ENCODE results near the gene IGSF8.

The IGSF8 gene

DNA sequence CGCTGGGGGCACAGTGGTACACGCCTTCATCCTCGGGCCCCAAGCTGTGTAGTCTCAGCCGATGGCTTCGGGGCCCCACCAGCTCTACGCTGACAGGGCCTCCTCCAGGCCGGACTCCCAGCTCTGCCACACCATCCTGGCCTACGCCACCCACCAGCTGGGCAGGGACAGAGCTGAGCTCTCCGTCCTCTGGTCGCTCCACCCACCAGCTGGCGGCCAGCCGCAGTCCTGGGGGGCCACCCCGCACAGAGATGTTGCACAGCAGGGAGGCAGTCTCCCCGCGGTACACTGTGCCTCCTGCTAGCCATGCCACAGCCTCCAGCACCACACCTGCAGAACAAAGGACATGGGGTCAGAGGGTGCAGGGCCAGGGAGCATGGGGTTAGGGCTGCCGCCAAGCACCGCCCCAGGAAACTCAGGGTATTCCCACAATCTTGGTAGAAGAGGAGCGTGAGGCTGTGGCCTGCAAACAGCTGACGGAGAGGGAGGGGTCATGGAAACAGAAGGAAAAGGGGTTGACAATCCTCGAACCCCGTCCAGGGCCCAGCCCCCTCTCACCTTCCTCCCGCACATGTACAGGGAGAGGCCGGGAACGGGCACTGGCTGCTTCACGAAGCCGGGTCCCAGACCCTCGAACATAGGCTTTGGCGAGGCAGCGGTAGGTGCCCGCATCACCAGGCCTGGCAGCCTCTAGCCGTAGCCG, 5.9 kb downstream of the IGSF8 start:
- H4K20me1 ChIP-seq (ENCODE audit: insufficient read depth, low read length) = no peaks in the 10 kb centered on the region
- no peaks in the 10 kb centered on the region for H3K36me3 ChIP-seq (replicated peaks; ENCODE audit: low read depth, low read length)
- no peak overlapping the region for H3K27ac ChIP-seq (ENCODE audit: low read length)
- H3K27me3 ChIP-seq (ENCODE audit: low read depth, low read length) = no peaks in the 10 kb centered on the region
- no peak overlapping the region for H2AFZ ChIP-seq (ENCODE audit: low read depth, low read length)
- peaks cover 5% of the 10 kb centered on the region for H3K4me1 ChIP-seq (ENCODE audit: low read length)
- H3K79me2 ChIP-seq (ENCODE audit: low read length) = peaks cover 3% of the 10 kb centered on the region; the same call in 1 of the 2 replicates
- no peak overlapping the region for H3K9ac ChIP-seq (ENCODE audit: low read length)
- H3K4me3 ChIP-seq (ENCODE audit: low read length) = no peak overlapping the region
- H3K4me2 ChIP-seq (ENCODE audit: low read length) = no peak overlapping the region
- H3K9me3 ChIP-seq (ENCODE audit: insufficient read depth, low read length) = no peaks in the 10 kb centered on the region
- TF ChIP-seq EZH2phosphoT487 (IDR thresholded peaks at IDR 0.05; ENCODE audit: low read depth) = no peak
- TF ChIP-seq, protein P1, sequence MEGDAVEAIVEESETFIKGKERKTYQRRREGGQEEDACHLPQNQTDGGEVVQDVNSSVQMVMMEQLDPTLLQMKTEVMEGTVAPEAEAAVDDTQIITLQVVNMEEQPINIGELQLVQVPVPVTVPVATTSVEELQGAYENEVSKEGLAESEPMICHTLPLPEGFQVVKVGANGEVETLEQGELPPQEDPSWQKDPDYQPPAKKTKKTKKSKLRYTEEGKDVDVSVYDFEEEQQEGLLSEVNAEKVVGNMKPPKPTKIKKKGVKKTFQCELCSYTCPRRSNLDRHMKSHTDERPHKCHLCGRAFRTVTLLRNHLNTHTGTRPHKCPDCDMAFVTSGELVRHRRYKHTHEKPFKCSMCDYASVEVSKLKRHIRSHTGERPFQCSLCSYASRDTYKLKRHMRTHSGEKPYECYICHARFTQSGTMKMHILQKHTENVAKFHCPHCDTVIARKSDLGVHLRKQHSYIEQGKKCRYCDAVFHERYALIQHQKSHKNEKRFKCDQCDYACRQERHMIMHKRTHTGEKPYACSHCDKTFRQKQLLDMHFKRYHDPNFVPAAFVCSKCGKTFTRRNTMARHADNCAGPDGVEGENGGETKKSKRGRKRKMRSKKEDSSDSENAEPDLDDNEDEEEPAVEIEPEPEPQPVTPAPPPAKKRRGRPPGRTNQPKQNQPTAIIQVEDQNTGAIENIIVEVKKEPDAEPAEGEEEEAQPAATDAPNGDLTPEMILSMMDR (IDR thresholded peaks at IDR 0.05; ENCODE audit: low read depth, low read length) = no peak

DNA sequence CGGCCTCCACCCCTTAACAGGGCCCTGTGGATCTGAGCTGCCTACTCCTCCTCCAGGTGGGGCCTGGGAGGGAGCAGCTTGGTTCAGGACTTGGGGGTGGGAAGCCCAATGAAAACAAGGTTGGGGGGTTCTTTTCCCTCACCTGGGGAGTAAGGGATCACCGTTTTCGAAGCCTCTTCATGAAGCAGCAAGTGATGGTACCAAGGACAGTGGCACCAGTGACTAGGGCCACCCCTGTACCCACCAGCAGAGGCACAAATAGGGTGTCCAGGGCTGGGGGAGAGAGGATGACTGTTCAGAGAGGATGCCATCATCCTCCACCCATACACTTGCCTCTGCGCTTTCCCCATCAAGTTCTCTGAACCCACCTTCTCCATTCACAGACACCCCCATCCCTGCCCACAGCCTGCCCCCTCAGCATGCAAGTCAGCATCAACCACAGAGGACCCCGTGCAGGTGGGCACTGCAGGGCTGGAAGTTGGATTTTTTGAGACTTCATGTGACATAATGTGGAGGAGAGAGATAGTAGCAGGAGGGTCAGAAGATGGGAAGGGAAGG, 6.7 kb downstream of the IGSF8 start:
- Histone ChIP-seq H3K9me3 (ENCODE audit: insufficient read depth, low read length) (no peaks in the 10 kb centered on the region), H3K9ac (ENCODE audit: low read length) (no peak overlapping the region), H3K4me1 (ENCODE audit: low read length) (no peaks in the 10 kb centered on the region), H3K79me2 (ENCODE audit: low read length) (no peaks in the 10 kb centered on the region), H3K27me3 (ENCODE audit: low read depth, low read length) (no peaks in the 10 kb centered on the region), H3K4me2 (ENCODE audit: low read length) (no peak overlapping the region), H3K4me3 (ENCODE audit: low read length) (no peak overlapping the region), H3K36me3 (replicated peaks; ENCODE audit: low read depth, low read length) (no peaks in the 10 kb centered on the region), H3K27ac (ENCODE audit: low read length) (no peak overlapping the region), H2AFZ (ENCODE audit: low read depth, low read length) (no peak overlapping the region), H4K20me1 (ENCODE audit: insufficient read depth, low read length) (no peaks in the 10 kb centered on the region)
- TF ChIP-seq EZH2phosphoT487 (IDR thresholded peaks at IDR 0.05; ENCODE audit: low read depth) = no peak
- TF ChIP-seq, protein P1 (IDR thresholded peaks at IDR 0.05; ENCODE audit: low read depth, low read length) = no peak

DNA sequence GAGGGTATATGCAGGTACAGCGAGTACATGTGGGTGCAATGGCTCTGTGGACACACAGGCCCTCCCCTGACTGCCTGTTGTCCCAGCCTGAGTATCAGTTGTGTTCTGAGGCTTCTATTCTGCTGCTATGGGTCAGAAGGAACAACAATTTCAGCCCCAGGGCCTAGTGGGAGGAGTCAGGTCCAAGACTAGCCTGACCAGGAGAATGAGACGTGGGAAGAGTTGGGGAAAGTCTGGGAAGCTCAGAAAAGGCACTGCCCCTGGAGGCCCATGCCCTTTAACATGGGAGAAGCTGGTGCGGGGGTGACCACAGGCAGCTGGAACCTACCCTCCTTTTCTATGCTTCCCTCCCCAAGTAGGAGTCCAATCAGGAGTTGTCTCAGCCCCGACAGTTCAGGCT, 7.7 kb downstream of the IGSF8 start:
- no peak overlapping the region for H2AFZ ChIP-seq (ENCODE audit: low read depth, low read length)
- no peak overlapping the region for H3K4me2 ChIP-seq (ENCODE audit: low read length)
- no peaks in the 10 kb centered on the region for H3K4me1 ChIP-seq (ENCODE audit: low read length)
- H3K27me3 ChIP-seq (ENCODE audit: low read depth, low read length) = no peaks in the 10 kb centered on the region
- H3K9me3 ChIP-seq (ENCODE audit: insufficient read depth, low read length) = no peaks in the 10 kb centered on the region
- no peaks in the 10 kb centered on the region for H3K79me2 ChIP-seq (ENCODE audit: low read length)
- H3K4me3 ChIP-seq (ENCODE audit: low read length) = no peak overlapping the region
- no peaks in the 10 kb centered on the region for H4K20me1 ChIP-seq (ENCODE audit: insufficient read depth, low read length)
- TF ChIP-seq, protein P1 (IDR thresholded peaks at IDR 0.05; ENCODE audit: low read depth, low read length) = no peak
- no peak for TF ChIP-seq EZH2phosphoT487 (IDR thresholded peaks at IDR 0.05; ENCODE audit: low read depth)
- H3K9ac ChIP-seq (ENCODE audit: low read length) = no peak overlapping the region
- no peaks in the 10 kb centered on the region for H3K36me3 ChIP-seq (replicated peaks; ENCODE audit: low read depth, low read length)
- H3K27ac ChIP-seq (ENCODE audit: low read length) = no peak overlapping the region

DNA sequence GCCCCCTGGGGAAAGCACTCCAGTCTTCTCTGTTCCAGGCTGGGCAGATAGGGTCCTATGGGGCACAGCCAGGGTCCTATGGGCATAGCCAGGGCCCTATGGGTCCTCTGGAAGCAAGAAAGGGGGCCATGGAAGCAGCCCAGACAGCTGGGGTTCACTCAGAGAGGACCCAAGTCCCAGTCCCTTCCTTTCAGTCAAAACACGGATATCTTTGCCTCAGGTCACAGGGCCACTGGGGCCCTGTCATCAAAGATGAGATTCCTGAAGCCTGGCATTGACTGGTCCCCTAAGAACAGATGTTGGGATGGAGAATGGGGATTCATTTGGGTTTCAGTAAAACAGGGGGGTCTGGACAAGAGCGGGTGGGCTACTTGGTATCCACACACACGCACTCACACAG, 8.5 kb downstream of the IGSF8 start:
- H4K20me1 ChIP-seq (ENCODE audit: insufficient read depth, low read length) = no peaks in the 10 kb centered on the region
- H3K4me3 ChIP-seq (ENCODE audit: low read length) = no peak overlapping the region
- H3K9ac ChIP-seq (ENCODE audit: low read length) = no peak overlapping the region
- no peaks in the 10 kb centered on the region for H3K9me3 ChIP-seq (ENCODE audit: insufficient read depth, low read length)
- H3K79me2 ChIP-seq (ENCODE audit: low read length) = no peaks in the 10 kb centered on the region
- no peak overlapping the region for H3K4me2 ChIP-seq (ENCODE audit: low read length)
- H3K27ac ChIP-seq (ENCODE audit: low read length) = no peak overlapping the region
- TF ChIP-seq, protein P1 (IDR thresholded peaks at IDR 0.05; ENCODE audit: low read depth, low read length) = no peak
- H3K36me3 ChIP-seq (replicated peaks; ENCODE audit: low read depth, low read length) = no peaks in the 10 kb centered on the region
- no peak overlapping the region for H2AFZ ChIP-seq (ENCODE audit: low read depth, low read length)
- H3K27me3 ChIP-seq (ENCODE audit: low read depth, low read length) = no peaks in the 10 kb centered on the region
- H3K4me1 ChIP-seq (ENCODE audit: low read length) = no peaks in the 10 kb centered on the region
